Stimulated activated CD4-positive, alpha-beta T cell treated with anti-CD3 and anti-CD28 coated beads, TNF-alpha, amount 100 ng/mL, for 24 hours (primary cell): Measurements from ENCODE around the gene NIP7.

ENCODE experiments used
- DNase-seq, 3 experiments: peaks; one replicate each; pipeline ENCODE4 v3.0.0-alpha.2; 2020; ENCODE audit warnings: low read depth in 3 of 3

NIP7 gene

DNA sequence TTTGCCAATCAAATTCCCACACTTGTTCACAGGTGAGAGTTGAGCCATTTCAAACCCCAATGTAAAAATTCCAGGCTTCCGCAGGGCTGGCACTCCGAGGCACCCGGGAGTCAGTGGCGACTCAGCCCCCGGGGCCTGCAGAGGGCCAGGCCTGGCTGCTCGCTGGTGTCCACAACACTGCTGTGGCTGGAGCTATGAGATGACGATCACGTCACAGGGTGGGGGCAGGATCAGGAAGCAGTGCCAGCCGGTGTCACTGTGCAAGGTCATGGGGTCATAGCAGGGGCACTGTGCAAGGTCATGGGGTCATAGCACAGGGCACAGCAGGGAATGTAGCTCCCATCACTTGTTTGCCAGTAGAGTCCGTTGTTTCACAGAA, 20.7 kb upstream of the NIP7 start:
- no peak for DNase-seq

DNA sequence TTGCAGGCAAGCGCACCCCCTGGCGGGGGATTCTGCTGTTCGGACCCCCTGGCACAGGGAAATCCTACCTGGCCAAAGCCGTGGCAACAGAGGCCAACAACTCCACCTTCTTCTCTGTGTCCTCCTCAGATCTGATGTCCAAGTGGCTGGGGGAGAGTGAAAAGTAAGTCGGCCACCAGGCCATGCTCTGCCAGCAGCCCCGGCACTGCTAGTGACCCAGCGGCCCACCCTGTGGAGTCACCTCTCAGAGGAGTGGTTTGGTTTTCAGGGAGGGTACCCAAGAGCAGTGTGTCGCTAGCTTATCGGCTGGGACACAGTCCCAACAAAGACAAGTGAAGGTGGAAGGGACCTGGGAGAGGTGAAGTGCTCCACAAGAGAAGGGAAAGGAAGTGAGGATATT, 20.2 kb upstream of the NIP7 start:
- no peak for DNase-seq

DNA sequence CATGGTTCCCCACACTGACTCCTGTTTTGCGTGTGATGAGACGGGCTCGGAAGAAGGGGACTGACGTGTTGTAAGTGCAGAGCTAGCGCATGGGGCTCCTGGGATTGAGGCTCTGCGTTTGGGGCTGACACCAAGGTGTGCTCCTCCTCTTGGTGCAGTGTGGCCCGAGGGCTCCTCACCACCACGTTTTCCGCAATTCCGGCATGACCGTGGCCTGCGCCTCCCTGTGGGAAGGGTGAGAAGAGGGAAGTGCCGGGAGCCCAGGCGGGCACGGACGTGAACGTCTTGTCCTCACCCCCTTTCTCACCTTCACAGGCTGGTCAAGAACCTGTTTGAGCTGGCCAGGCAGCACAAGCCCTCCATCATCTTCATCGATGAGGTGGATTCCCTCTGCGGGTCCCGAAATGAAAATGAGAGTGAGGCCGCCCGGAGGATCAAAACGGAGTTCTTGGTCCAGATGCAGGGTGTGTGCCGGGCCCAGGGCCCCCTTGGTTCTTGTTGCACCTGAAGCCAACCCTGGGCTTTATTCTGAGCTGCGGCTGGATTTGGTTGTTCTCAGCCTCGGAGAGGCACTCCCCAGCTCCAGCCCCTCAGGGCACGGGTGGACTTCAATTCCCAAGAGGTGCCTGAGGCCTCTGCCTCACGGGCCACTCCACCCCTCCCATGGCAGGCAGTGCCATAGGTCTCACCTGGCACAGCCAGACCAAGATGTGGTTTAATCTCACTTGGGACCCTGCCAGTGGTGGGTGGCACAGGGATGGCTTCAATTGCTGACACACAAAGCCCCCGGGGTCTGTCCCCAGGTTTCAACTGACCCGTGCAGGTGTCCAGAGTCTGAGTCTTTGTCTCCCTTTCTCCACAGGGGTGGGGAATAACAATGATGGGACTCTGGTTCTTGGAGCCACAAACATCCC, 19.5 kb upstream of the NIP7 start:
- DNase-seq: no peak

DNA sequence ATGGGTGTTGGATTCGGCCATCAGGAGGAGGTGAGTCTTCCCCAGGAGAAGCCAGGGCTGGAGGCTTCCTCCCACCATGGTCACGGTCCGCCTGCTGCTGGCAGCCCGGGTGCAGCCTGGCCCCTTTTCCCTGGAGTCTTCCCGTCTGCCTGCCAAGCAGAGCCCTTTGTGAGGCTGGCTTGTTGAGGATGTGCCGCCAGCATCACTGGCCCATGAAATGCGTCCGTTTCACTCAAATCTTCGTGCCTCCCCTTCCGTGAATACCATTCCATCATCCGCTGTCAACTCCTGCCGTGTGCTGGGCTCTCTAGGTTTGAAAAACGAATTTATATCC, 18.9 kb upstream of the NIP7 start:
- DNase-seq: no peak

DNA sequence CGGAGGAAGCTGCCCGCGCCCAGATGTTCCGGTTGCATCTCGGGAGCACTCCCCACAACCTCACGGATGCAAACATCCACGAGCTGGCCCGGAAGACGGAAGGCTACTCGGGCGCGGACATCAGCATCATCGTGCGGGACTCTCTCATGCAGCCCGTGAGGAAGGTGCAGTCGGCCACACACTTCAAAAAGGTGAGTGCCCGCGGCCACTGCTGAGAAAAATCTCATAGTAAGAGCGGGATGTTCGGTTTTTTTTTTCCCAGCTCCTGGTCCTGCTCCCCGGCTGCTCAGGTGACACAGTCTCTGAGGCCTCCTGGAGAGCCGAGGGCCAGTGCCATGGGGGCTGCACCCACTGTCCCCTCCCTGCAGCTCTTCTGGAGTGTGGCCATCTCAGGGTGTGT, 18.5 kb upstream of the NIP7 start:
- DNase-seq: no peak

DNA sequence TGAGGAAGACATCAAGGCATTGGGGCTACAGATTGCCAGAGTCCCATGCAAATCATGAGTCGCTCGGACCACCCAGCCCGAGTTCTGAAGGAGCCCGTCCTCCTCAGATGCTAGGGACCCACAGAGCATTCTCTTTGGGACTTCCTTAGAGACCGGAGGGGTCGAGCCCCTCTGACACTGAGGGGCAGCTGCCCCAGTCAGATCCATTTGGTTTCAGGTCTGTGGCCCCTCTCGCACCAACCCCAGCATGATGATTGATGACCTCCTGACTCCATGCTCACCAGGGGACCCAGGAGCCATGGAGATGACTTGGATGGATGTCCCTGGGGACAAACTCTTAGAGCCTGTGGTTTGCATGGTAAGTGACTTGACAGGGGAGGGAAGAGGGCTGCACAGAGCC, 17.2 kb upstream of the NIP7 start:
- no peak for DNase-seq

DNA sequence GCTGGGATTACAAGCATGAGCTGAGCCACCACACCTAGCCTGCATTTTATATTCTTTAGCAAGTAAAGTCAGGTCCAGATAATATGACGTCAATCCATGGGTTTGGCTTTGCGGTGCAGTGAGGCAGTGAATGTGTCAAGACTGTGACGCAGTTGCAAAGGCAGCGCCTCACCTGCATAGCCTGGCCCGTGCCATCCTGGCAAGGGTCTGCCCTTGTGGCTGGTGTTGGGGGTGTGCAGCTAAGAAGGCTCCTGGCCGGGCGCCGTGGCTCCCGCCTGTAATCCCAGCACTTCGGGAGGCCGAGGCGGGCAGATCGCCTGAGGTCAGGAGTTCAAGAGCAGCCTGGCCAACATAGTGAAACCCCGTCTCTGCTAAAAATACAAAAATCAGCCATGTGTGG, 16.2 kb upstream of the NIP7 start:
- DNase-seq: no peak

DNA sequence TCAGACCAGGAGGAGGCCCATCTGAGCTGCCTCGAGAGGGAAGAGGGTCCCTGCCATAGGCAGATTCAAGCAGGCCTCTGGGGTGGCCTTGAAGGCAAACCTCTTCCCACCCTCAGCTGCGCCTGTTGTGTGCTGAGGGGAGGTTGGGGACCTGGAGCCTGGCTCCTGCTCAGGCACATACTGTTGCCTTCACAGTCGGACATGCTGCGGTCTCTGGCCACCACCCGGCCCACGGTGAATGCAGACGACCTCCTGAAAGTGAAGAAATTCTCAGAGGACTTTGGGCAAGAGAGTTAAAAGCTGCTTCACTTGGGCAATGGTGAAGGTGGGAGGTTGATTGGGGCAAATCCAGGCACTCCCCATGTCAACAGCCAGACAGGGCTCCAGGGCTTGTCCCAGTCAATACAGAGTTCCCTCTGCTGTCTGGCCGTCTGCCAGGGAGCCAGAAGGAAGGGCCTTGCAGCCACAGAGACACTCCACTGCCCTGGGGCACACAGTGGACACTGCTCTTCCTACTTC, 15.5 kb upstream of the NIP7 start:
- no peak for DNase-seq

DNA sequence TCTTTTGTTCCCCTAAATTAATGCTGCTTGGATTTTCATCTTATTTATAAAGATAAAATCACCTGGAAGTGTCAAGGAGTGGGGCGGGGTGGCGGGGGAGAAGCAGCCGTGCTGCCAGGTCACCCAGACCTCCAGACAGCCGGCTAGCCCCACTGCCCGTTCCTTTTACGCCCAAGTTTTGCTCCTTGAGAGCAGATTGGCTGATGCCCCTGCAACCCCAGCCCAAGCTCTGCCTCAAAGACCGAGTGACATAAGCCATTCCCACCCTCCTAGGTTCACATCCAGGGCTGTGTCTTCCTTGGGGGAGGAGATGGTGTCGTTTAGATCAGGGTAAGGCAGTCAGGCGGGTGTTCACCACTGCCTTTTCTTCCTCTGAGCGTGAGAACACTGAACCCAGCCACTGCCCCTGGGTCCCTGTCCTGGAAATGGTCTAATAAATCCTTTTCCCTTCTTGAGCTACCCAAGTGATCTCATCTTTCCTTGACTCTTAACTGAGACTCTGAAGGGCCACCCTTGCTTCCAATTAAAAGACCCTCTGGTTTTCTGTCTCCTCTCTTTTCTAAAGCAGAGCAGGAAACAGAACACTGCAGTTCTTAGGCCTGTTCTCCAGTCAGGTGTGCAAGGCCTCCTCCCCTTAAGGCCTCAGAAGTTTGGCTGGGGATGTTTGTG, 14.9 kb upstream of the NIP7 start:
- DNase-seq: no peak

DNA sequence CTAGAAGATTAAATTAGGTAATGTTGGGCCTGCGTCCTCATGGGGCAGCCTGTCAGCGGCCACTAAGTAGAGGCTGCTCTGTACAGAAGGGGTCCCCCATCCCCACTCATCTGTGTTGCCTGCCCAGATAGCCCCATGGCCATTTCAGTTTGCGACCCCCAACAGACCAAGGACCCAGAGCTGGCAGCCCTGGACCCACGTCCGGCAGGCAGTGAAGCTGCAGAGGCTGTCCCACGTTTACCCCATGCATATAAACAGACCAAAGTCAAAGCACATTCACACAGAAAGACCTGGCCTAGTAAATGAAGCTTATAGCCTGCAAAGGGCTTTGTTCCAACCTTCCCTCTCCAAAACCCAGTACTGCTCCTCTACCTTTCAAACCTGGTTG, 13.8 kb upstream of the NIP7 start:
- DNase-seq: no peak

DNA sequence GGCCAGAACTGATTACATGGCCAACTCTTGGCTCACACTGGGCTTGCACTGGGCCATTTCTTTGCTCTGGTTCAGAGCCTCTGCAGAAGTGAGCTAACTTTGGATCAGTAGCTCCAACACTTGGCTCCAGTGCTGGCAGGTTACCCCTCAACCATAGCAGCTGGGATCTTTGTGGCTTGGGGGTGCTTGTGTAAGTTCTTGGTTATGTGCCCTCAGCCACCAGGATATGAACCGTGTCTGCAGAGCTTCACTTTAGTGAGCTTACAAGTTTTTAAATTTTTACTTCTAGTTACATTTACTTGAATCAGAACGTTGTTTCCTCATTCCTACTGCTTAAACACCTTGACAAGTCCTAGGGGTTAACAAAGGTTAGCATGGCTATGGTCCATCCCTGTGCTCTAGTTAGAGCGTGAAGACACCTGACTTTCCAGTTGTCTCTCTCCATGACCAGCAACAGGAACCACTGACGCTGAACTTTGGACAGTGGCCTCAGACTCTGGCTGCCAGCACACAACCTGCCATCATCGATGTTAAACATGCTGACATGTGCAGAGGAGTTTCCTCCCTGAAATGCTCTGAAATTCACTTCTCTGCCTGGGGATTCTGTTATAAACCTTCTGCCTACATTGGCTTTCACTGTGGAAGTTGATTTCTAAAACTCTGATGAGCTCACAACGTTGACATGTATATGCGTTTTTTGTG, 13.2 kb upstream of the NIP7 start:
- no peak for DNase-seq

DNA sequence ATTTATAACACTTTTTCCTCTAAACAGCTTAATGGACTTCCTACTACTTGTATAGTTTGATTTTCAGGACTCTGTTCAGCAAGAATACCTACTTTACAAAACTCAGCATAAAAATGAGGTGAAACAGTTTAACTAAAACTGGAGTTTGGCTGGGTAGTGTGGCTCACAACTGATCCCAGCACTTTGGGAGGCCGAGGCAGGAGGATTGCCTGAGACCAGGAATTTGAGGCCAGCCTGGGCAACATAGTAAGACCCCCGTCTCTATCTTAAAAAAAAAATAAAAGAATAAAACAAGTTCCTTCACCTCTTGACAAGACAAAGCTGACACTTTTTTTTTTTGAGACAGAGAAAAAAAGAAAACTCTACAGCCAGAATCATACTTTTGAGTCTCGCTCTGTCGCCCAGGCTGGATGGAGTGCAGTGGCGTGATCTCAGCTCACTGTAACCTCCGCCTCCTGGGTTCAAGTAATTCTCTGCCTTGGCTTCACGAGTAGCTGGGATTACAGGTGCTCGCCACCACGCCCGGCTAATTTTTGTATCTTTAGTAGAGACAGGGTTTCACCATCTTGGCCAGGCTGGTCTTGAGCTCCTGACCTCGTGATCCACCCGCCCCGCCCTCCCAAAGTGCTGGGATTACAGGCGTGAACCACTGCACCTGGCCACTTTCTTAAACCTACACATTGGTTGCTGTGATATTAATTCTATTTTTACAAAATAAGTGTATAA, 11.8 kb upstream of the NIP7 start:
- DNase-seq: no peak

DNA sequence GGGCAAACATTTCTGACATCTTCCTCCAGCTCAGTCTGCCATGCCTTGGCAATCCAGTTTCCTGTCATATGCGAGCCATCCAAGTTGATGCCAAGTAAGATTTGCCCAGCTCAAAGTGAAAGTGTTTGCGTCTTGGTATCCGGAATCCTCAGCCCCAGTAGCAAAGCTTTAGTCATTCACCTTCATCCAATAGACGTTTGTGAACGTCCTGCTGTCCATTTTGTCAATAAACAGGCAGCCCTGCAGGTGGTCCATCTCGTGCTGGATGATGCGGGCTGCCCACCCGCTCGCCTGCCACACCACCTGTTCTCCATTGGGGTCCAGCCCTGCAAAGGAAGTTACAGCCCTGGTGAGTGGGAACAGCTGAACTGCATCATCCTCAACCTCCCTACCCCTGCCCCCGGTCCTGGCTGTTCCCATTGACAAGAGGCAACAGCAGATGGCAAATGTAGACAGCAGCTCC, 10.7 kb upstream of the NIP7 start:
- no peak for DNase-seq

DNA sequence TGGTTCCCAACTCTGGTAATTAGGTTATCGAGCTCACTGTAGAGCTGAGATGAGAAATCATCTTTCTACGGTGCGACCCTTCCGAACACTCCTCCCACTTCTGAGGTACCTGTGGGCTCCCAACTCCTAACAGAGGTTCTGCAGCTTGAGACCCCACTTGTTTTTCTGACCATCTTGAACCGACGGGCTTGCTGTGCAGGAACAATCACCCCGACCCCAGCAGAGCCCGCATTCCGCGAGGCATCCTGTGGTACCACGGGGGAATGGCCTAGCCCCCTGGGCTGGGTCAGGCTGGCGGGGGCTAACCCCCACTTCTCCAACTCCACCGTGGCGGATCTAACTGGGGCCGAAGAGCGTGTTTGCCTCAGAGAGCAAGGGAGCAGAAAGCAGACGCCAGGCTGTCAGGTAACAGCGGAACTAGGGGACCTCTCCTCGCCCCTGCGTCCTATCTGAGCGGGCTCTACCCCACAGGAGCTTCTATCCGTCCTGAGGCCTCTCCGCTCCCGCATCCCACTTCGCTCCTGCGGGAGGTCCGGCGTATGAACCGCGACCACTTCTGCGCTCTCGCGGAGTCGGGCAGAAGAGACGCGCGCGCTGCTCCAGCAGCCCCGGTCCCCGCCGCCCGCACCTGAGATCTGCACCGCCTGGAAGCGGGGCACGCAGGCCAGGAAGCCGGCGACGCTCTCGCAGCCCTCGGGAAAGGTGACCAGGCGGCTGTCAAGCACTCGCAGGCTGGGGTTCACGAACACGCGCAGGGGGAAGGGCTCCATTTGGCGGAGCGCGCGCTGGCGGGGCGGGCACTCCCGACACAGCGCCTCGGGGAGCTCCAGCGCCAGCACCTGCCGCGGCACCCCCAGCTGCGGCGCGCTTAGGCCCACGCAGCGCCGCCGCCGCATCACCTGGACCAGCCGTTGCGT, 9.9 kb upstream of the NIP7 start:
- DNase-seq: peak in 1 of 3 experiments; percentile 42

DNA sequence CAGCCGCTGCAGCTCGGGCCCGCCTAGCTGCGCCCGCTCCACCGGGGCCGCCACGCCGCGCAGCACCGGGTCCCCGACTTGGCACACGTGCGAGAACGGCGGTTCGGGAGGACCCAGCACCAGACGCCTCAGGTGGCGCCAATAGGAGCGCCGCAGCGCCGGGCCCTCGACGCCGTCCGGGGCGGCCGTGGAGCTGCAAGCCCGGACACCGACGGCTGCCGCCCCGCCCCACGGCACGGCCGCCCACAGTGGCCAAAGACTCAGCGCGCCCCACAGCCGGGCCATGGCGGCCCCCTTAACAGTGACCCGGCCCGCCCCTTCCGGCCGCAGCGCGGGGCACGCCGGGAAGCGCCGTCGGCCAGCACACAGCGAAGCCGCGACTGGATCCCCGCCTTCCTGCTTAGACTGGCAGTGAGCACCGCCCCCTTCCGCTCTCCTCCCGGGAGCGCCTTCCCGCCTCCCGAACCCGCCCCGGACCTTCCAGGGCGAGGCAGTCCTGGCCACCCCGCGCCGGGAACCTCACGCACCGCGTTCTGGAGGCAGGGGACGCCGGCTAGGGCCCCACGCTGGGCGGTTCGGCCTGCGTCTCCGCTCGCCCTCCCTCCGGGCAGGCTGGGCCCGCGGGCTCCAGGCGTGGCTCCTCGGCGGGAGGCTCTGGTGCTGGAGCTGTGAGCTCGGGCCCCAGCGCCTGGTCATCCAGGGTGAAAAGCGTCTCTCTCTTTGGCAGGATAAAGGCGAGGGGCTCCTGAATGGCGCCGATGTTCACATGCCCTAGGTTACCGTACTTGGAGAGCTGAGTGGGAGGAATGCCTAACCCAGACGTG, 9.1 kb upstream of the NIP7 start, which contains the start of gene PDF:
TSS of gene PDF (minus strand) at position 303 of the 824 bp plus-strand sequence. CDS start at position 285, 18 bp downstream.
- DNase-seq: peak; percentile 71 to 87 (median 72)

DNA sequence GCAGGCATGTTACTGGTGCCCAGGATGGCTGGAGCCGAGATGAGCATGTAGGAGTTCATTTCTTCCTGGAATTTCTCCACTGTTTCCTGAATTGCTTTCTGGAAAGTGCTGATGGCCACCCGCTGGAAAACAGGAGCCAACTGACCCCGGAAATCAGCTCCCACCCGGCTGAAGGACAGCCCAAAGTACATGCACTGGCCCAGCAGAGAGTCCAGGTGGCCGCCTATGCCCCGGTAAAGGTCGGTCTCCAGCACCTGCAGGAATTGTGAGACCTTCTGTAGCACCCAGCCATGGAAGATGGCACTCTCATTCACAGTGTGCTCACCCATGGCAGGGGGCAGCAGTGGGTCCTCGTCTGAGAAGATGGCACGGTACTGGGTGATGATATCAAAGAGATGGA, 4.9 kb upstream of the NIP7 start:
- no peak for DNase-seq

DNA sequence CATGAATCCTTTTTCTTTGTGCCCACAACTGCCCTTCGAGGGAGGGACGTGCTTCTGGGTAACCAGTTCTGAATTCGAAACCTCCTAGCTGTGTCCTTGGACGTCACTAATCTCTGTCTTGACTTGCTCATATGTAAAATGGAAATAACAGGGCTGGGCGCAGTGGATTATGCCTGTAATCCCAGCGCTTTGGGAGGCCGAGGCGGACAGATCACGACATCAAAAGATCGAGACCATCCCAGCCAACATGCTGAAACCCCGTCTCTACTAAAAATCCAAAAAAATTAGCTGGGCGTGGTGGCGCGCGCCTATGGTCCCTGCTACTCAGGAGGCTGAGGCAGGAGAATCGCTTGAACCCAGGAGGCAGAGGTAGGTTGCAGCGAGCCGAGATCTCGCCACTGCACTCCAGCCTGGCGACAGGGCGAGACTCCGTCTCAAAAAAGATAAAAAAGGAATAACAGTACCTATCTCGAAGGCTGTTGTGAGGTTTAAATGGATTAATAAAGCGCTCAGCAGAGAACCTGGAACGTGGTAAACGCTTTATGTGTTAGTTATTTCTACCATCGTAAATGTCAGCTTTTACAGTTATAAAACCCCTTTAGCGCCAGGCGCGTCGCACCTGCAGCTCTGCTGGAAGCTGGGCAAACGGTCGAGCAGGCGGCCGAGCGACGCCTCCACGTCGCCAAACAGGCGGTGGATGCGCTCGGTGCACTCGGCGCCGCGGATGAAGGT, 849 bp upstream of the NIP7 start:
- DNase-seq: no peak

DNA sequence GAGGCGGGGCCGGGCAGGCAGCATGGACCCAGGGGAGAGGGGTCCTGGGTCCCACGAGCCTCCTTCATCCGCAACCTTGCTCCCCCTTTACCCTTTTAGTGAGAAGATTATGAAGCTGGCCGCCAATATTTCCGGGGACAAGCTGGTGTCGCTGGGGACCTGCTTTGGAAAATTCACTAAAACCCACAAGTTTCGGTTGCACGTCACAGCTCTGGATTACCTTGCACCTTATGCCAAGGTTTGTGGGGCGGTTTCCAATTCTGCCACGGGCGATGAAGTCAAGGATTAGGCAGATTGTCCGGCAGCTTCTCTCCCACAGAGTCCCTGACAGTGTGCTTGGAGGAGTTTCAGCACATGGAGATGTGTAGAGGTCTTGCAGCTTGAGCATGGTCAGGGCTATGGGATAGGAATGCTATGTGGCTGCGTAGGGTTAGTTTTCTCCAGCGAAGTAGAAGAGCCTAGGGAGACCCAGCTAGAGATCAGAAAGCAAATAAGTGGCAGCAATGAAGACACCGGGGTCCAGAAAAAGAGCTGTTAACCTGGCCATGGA, 598 bp downstream of the NIP7 start:
- DNase-seq: peak in 1 of 3 experiments; percentile 35

DNA sequence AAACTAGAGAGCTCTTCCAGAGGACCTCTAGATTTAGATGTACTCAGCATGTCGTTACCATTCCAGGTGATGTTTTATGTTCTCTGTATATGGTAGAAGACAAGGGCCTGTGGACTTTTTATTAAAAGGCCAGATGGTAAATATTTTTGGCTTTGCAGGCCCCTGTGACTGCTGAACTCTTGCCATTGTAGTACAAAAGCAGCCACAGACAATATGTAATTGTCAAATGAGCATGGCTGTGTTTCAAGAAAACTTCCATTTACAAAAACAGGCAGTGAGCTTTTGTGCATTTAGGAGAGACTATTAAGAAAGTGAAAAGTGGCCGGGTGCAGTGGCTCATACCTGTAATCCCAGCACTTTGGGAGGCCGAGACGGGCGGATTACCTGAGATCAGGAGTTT, 4.6 kb downstream of the NIP7 start:
- DNase-seq: no peak
